K562 (cell line): Measurements from ENCODE around the gene BLM. TPM values are rescaled to one million over a fixed set of nuclear protein-coding genes. Genes with fewer than 3 reads are reported as not detected.
A peak's percentile ranks its signal among the peaks of the same experiment; 100 is the strongest.

Experiments
- DLX4 ChIP-seq: fragments of 250-450 bp; sonication (Bioruptor Pico); IDR thresholded peaks from 2 replicates; pipeline ENCODE4 v1.6.1; 2021; ENCODE audit warnings: mild to moderate bottlenecking
- E2F5 ChIP-seq: sonication (generic); formaldehyde crosslinking; IDR thresholded peaks from 2 replicates; pipeline ENCODE4 v1.8.0; 2022; ENCODE audit warnings: mild to moderate bottlenecking, missing genetic modification reagents
- ETV5 ChIP-seq: sonication (generic); formaldehyde crosslinking; IDR thresholded peaks from 2 replicates; pipeline ENCODE4 v1.4.0; 2020; ENCODE audit warnings: low read depth, mild to moderate bottlenecking, missing genetic modification reagents
- RFX1 ChIP-seq: fragments of 450-650 bp; IDR thresholded peaks from 2 replicates; pipeline ENCODE4 v1.6.1; 2016; ENCODE audit warnings: mild to moderate bottlenecking, moderate library complexity
- SNRNP70 ChIP-seq: fragments of 200-400 bp; formaldehyde crosslinking; optimal IDR thresholded peaks from 2 replicates; pipeline ENCODE3; 2017; ENCODE audit warnings: low read depth, low read length
- TCF7 ChIP-seq: sonication (generic); IDR thresholded peaks from 2 replicates; pipeline ENCODE4 v1.6.1; 2016; ENCODE audit warnings: antibody characterized with exemption, borderline replicate concordance
- ZBTB7A ChIP-seq: IDR thresholded peaks from 2 replicates; pipeline ENCODE4 v1.6.1; 2011; ENCODE audit warnings: low read depth, mild to moderate bottlenecking, low read length, moderate library complexity, borderline replicate concordance; ENCODE audit not compliant: control insufficient read depth
- ZBTB9 ChIP-seq: fragments of 450-650 bp; formaldehyde crosslinking; IDR thresholded peaks from 2 replicates; pipeline ENCODE4 v1.4.0; 2020; ENCODE audit warnings: mild to moderate bottlenecking, moderate library complexity
- ZNF280B ChIP-seq: fragments of 250-450 bp; sonication (Bioruptor Pico); IDR thresholded peaks from 2 replicates; pipeline ENCODE4 v1.5.1; 2021; ENCODE audit warnings: mild to moderate bottlenecking
- ZNF318 ChIP-seq, 2 experiments: fragments of 450-650 bp; IDR thresholded peaks; 2 replicates each; pipeline ENCODE4 v1.6.1; 2016; ENCODE audit warnings: mild to moderate bottlenecking in 2 of 2, borderline replicate concordance in 1 of 2, low read depth in 1 of 2, moderate library complexity in 1 of 2
- ZSCAN29 ChIP-seq: fragments of 450-650 bp; IDR thresholded peaks from 2 replicates; pipeline ENCODE4 v1.6.1; 2017
- polyA plus RNA-seq, 8 experiments: library from polyadenylated mRNA; depleted of rRNA in 4 of 8; stranded (reverse) in 5 of 8; unstranded in 3 of 8; fragments of >200 nt; fragmentation: Nextera tagmentation in 2 of 8; fragmentation: Illumina TruSeq in 1 of 8; extraction: Ambion mirVana in 2 of 8; extraction: Trizol in 1 of 8; gene quantifications; 2 replicates each; pipeline versions ENCODE4 v1.2.1 to v1.2.3, GENCODE V29; 2011 to 2014; ENCODE audit warnings: inconsistent platforms in 1 of 8, missing spikeins in 1 of 8
- total RNA-seq, 7 experiments: library from RNA; depleted of rRNA in 6 of 7; stranded (reverse); fragments of >200 nt in 6 of 7; fragmentation: Illumina TruSeq in 2 of 7; extraction: Trizol in 2 of 7; gene quantifications; 2 replicates each; pipeline versions ENCODE4 v1.2.1 to v1.2.3, GENCODE V29; 2011 to 2021; ENCODE audit warnings: low replicate concordance in 1 of 7

BLM gene
- total and polyA plus RNA-seq, 9 of the 15 experiments (the other 6 are each of a cell fraction or from before 2014, with no cell fraction given) = 21.0 to 56.0 (median 43.9) TPM

GRCh38 chr15:90716976-90717821, at the start of gene BLM (continued):
- TF ChIP-seq DLX4 (no peak), ZBTB7A (no peak), ZNF318 (IDR thresholded peaks at IDR 0.05; ENCODE audit: borderline replicate concordance in 1 of 2, low read depth in 1 of 2) (no peak), RFX1 (no peak), SNRNP70 (no peak), ZBTB9 (CRISPR knock-in tag) (no peak), E2F5 (CRISPR knock-in tag) (peak; percentile 20; the same call in 1 of the 2 replicates), ETV5 (CRISPR knock-in tag) (peak; percentile 84), ZNF280B (no peak), TCF7 (no peak), ZSCAN29 (no peak)
